Placental pericyte (primary cell): ENCODE measurements around the gene TET1. TPM values are rescaled to one million over a fixed set of nuclear protein-coding genes. Genes with fewer than 3 reads are reported as not detected.

ENCODE experiments used
- small RNA-seq: library from RNA; depleted of rRNA; stranded (forward); fragments of <200 nt; gene quantifications from one replicate; pipeline ENCODE3, GENCODE V24; 2012; ENCODE audit warnings: low replicate concordance
- total RNA-seq: library from RNA; depleted of rRNA; stranded (reverse); fragments of >200 nt; gene quantifications from 2 replicates; pipeline ENCODE4 v1.2.3, GENCODE V29; 2012

The TET1 gene
- total RNA-seq = 7.3 and 8.1 TPM in 2 replicates

DNA sequence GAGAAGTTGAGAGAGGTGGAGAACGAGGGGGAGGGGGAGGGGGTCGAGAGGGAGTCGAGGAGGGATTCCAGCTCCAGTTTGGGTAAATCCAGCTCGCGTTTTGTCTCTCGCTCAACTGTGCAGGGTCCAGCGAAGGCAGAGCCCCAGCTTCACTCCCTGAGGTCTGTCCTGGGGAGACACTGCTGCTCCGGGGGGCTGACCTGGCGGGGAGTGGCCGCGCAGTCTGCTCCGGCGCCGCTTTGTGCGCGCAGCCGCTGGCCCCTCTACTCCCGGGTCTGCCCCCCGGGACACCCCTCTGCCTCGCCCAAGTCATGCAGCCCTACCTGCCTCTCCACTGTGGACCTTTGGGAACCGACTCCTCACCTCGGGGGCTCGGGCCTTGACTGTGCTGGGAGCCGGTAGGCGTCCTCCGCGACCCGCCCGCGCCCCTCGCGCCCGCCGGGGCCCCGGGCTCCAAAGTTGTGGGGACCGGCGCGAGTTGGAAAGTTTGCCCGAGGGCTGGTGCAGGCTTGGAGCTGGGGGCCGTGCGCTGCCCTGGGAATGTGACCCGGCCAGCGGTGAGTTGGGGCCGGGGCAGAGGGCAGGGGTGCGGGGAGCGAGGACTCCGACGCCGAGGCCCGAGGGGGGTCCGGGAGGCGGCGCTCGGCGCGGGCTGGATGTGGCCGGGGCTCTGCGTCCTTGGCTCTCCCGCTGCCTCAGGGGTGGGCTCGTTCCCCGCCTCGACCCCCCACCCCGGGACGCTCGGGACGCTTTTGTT, at the start of gene TET1:
TSS of gene TET1 (plus strand) at position 152 of the 757 bp plus-strand sequence. CDS start 12,002 bp downstream, outside the sequence.

DNA sequence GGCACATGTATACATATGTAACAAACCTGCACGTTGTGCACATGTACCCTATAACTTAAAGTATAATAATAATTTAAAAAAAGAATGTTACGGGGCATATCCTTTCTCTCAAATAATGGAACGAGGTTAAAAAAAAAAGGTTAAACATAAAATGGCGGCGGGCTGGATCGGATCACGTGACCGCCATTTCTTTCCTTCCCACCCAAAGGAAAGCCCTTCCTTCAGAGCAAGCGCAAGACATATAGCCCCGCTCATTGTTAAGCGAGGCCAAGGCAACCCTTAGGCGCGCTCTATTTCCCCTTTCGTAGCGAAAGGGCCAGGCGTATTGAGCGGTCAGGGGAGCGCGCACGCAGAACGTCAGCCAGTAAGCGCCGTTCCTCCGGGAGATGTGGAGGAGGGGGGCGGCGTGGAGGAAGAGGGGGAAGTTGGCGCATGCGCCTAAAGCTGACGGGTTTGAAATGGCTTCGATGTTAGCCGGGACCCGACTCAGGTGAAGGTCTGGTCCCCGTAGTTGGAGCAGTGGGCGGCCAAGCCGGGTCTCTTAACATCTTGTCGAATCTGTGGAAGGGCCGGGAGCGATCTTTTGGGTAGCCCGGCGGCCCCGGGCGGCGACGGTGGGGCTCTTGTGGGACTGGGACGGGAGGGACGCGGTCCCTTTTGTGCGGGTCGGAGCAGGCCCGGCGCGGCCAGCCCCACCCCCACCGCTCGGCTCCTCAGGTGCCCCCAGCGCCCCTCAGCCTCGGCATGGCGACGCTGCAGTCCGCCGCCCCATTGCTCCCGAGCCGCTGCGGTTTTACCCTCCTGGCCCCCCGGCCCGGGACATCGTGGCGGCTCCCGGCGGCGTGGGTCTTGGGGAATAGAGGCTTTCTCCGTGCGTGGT, 160.9 kb downstream of the TET1 start, which contains the start of gene CCAR1:
TSS of gene CCAR1 (plus strand) at position 447 of the 880 bp plus-strand sequence. CDS start 1,266 bp downstream, outside the sequence.

Small RNA genes within 50 kb of the gene (small RNA-seq; reads per million reads assigned to genes)
- gene RF00019 = not detected

Other genes with a start within 250 kb of the TET1 start
- 14.7 and 20.8 TPM in 2 replicates for gene HNRNPH3, start 228.3 kb upstream of the TET1 start, total RNA-seq
- 4.2 and 4.9 TPM in 2 replicates for gene PBLD, start 227.4 kb upstream of the TET1 start, total RNA-seq
- 16.4 and 27.2 TPM in 2 replicates for gene RUFY2, start 153.1 kb upstream of the TET1 start, total RNA-seq
- 2.8 and 19.0 TPM in 2 replicates for gene DNA2, start 88.4 kb upstream of the TET1 start, total RNA-seq
- 7.4 and 24.3 TPM in 2 replicates for gene SLC25A16, start 32.8 kb upstream of the TET1 start, total RNA-seq
- 40.5 and 71.2 TPM in 2 replicates for gene CCAR1, start 160.9 kb downstream of the TET1 start, total RNA-seq